ENCODE data around the gene CLDN4.
A peak's percentile ranks its signal among the peaks of the same experiment; 100 is the strongest.

CLDN4 gene

GRCh38 chr7:73851410-73852338 lies 20.9 kb downstream of the CLDN4 start (continued):
- peak; percentile 84; the same call in 1 of the 2 replicates for TF ChIP-seq TSHZ1 (tag by site-specific recombination; IDR thresholded peaks at IDR 0.05; ENCODE audit: borderline replicate concordance)
- no peak for TF ChIP-seq ZIC2 (tag by site-specific recombination; IDR thresholded peaks at IDR 0.05)
- peak; percentile 39; the same call in 1 of the 2 replicates for TF ChIP-seq ZFP69B (tag by site-specific recombination; IDR thresholded peaks at IDR 0.05)
- TF ChIP-seq ZNF426 (tag by site-specific recombination; IDR thresholded peaks at IDR 0.05): no peak
- peak; percentile 22; the same call in 1 of the 2 replicates for TF ChIP-seq ZNF391 (tag by site-specific recombination; IDR thresholded peaks at IDR 0.05; ENCODE audit: borderline replicate concordance, low read depth)
- TF ChIP-seq RBAK (tag by site-specific recombination; IDR thresholded peaks at IDR 0.05): no peak
- no peak for TF ChIP-seq ZNF37A (tag by site-specific recombination; IDR thresholded peaks at IDR 0.05)
- TF ChIP-seq BCL11B (tag by site-specific recombination; IDR thresholded peaks at IDR 0.05; ENCODE audit: low read depth): no peak
- TF ChIP-seq GLI2 (tag by site-specific recombination; IDR thresholded peaks at IDR 0.05; ENCODE audit: borderline replicate concordance, low read depth): no peak
- TF ChIP-seq ZFP41 (tag by site-specific recombination; IDR thresholded peaks at IDR 0.05; ENCODE audit: borderline replicate concordance): no peak
- no peak for TF ChIP-seq ZNF747 (tag by site-specific recombination; IDR thresholded peaks at IDR 0.05)
- peak; percentile 11; the same call in 1 of the 2 replicates for TF ChIP-seq SCRT2 (tag by site-specific recombination; IDR thresholded peaks at IDR 0.05)
- TF ChIP-seq, protein P1, sequence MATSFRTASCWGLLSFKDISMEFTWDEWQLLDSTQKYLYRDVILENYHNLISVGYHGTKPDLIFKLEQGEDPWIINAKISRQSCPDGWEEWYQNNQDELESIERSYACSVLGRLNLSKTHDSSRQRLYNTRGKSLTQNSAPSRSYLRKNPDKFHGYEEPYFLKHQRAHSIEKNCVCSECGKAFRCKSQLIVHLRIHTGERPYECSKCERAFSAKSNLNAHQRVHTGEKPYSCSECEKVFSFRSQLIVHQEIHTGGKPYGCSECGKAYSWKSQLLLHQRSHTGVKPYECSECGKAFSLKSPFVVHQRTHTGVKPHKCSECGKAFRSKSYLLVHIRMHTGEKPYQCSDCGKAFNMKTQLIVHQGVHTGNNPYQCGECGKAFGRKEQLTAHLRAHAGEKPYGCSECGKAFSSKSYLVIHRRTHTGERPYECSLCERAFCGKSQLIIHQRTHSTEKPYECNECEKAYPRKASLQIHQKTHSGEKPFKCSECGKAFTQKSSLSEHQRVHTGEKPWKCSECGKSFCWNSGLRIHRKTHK (tag by site-specific recombination; IDR thresholded peaks at IDR 0.05): no peak
- TF ChIP-seq, protein P2, sequence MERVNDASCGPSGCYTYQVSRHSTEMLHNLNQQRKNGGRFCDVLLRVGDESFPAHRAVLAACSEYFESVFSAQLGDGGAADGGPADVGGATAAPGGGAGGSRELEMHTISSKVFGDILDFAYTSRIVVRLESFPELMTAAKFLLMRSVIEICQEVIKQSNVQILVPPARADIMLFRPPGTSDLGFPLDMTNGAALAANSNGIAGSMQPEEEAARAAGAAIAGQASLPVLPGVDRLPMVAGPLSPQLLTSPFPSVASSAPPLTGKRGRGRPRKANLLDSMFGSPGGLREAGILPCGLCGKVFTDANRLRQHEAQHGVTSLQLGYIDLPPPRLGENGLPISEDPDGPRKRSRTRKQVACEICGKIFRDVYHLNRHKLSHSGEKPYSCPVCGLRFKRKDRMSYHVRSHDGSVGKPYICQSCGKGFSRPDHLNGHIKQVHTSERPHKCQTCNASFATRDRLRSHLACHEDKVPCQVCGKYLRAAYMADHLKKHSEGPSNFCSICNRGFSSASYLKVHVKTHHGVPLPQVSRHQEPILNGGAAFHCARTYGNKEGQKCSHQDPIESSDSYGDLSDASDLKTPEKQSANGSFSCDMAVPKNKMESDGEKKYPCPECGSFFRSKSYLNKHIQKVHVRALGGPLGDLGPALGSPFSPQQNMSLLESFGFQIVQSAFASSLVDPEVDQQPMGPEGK (tag by site-specific recombination; IDR thresholded peaks at IDR 0.05): peak; percentile 49
- peak; percentile 37; the same call in 1 of the 2 replicates for TF ChIP-seq ZNF561 (tag by site-specific recombination; IDR thresholded peaks at IDR 0.05; ENCODE audit: borderline replicate concordance)
- peak; percentile 84 for TF ChIP-seq PRDM1 (tag by site-specific recombination; IDR thresholded peaks at IDR 0.05)
- no peak for TF ChIP-seq ZNF610 (tag by site-specific recombination; IDR thresholded peaks at IDR 0.05; ENCODE audit: borderline replicate concordance)
- peak; percentile 91 for TF ChIP-seq HIC1 (tag by site-specific recombination; IDR thresholded peaks at IDR 0.05)
- TF ChIP-seq ZNF473 (tag by site-specific recombination; IDR thresholded peaks at IDR 0.05): no peak
- TF ChIP-seq ZNF624 (tag by site-specific recombination; IDR thresholded peaks at IDR 0.05): no peak
- TF ChIP-seq KLF9 (tag by site-specific recombination; IDR thresholded peaks at IDR 0.05; ENCODE audit: low read depth): no peak
- TF ChIP-seq, protein P3, sequence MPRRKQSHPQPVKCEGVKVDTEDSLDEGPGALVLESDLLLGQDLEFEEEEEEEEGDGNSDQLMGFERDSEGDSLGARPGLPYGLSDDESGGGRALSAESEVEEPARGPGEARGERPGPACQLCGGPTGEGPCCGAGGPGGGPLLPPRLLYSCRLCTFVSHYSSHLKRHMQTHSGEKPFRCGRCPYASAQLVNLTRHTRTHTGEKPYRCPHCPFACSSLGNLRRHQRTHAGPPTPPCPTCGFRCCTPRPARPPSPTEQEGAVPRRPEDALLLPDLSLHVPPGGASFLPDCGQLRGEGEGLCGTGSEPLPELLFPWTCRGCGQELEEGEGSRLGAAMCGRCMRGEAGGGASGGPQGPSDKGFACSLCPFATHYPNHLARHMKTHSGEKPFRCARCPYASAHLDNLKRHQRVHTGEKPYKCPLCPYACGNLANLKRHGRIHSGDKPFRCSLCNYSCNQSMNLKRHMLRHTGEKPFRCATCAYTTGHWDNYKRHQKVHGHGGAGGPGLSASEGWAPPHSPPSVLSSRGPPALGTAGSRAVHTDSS (tag by site-specific recombination; IDR thresholded peaks at IDR 0.05): no peak
- no peak; the same call in 1 of the 2 replicates for TF ChIP-seq ZNF623 (tag by site-specific recombination; IDR thresholded peaks at IDR 0.05)
- TF ChIP-seq KLF1 (tag by site-specific recombination; IDR thresholded peaks at IDR 0.05): peak; percentile 57
- TF ChIP-seq, protein P4, sequence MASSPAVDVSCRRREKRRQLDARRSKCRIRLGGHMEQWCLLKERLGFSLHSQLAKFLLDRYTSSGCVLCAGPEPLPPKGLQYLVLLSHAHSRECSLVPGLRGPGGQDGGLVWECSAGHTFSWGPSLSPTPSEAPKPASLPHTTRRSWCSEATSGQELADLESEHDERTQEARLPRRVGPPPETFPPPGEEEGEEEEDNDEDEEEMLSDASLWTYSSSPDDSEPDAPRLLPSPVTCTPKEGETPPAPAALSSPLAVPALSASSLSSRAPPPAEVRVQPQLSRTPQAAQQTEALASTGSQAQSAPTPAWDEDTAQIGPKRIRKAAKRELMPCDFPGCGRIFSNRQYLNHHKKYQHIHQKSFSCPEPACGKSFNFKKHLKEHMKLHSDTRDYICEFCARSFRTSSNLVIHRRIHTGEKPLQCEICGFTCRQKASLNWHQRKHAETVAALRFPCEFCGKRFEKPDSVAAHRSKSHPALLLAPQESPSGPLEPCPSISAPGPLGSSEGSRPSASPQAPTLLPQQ (tag by site-specific recombination; IDR thresholded peaks at IDR 0.05): peak; percentile 63; the same call in 1 of the 2 replicates
- no peak for TF ChIP-seq ZNF211 (tag by site-specific recombination; IDR thresholded peaks at IDR 0.05; ENCODE audit: low read depth)
- no peak for TF ChIP-seq GLIS2 (tag by site-specific recombination; IDR thresholded peaks at IDR 0.05)
